Prostate gland (tissue), 2 donors: ENCODE data around the gene PPP5C.

Experiments used
- POLR2A ChIP-seq: fragments of 450-650 bp; IDR thresholded peaks from one replicate; pipeline ENCODE4 v1.6.1; 2016; ENCODE audit warnings: antibody characterized with exemption, mild to moderate bottlenecking
- POLR2AphosphoS5 ChIP-seq: sonication (generic); formaldehyde crosslinking; IDR thresholded peaks from one replicate; pipeline ENCODE4 v1.6.1; 2017; ENCODE audit warnings: antibody characterized with exemption
- TF ChIP-seq, protein P1 (sequence below), 4 experiments: fragments of 200-600 bp in 2 of 4; fragments of 450-650 bp in 2 of 4; sonication (generic) in 2 of 4; IDR thresholded peaks; 1 replicate in 3 of 4; 2 replicates in 1 of 4; pipeline ENCODE4 v1.5.1; 2016 to 2019; ENCODE audit warnings: antibody characterized with exemption in 4 of 4, mild to moderate bottlenecking in 2 of 4, moderate library complexity in 2 of 4

GRCh38 chr19:46317339-46317738, 29.5 kb upstream of the PPP5C start:
- TF ChIP-seq POLR2AphosphoS5, result no peak
- TF ChIP-seq, protein P1, sequence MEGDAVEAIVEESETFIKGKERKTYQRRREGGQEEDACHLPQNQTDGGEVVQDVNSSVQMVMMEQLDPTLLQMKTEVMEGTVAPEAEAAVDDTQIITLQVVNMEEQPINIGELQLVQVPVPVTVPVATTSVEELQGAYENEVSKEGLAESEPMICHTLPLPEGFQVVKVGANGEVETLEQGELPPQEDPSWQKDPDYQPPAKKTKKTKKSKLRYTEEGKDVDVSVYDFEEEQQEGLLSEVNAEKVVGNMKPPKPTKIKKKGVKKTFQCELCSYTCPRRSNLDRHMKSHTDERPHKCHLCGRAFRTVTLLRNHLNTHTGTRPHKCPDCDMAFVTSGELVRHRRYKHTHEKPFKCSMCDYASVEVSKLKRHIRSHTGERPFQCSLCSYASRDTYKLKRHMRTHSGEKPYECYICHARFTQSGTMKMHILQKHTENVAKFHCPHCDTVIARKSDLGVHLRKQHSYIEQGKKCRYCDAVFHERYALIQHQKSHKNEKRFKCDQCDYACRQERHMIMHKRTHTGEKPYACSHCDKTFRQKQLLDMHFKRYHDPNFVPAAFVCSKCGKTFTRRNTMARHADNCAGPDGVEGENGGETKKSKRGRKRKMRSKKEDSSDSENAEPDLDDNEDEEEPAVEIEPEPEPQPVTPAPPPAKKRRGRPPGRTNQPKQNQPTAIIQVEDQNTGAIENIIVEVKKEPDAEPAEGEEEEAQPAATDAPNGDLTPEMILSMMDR (IDR thresholded peaks at IDR 0.05), result no peak
- no peak for TF ChIP-seq POLR2A
